ENCODE data around the gene FMNL2.

- TF ChIP-seq POLR2A (IDR thresholded peaks at IDR 0.05; ENCODE audit: low read length) (no peak), GATA1 (IDR thresholded peaks at IDR 0.05; ENCODE audit: low read depth, low read length) (no peak)
Observed at GRCh38 chr2:152425765-152426727, 91.1 kb downstream of the FMNL2 start.

Data from erythroblast (primary cell).